ENCODE measurements around the gene HSP90AB1.
A peak's percentile ranks its signal among the peaks of the same experiment; 100 is the strongest.

The HSP90AB1 gene

DNA sequence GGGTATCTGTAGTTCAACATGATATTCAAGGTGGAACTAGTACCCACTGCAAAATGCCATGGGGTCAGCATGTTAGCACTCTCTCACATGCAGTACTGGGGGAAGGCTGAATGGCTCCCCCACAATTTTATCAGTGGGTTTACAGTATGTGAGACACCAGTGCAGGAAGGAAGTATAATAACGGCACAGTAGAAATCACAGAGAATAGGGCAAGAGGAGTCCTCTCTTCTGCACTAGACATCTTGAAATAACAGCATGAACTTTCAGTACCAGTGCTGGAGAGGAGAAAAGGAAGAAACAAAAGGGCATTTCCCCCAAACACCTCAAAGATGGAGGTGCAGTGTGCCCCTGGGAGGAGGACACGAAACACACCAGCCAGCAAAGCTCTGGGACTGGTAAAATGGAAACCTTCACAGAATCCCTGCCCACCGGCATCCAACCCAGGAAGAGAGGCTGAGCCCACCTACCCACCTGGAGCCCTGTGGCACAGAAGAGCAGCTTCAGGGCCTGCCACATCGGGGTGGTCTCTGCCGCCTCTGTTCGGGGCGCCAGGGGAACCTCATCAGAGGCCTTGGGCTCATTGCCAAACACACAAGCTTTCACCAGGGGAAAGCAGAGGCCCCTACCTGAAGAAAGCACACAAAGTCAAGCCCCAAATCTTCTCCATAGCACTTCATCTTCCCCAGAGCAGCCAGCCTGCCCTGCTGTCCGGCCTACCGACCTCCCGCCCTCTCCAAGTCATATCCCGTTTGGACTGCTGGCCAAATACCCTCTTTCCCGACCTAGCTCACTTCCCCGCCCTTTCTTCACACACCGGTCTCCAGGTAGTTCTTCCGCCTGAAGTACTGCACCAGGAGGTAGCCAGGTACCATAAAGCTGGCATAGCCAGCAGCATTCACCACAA lies 9.2 kb downstream of the HSP90AB1 start:
- ATAC-seq = peak; percentile 7

DNA sequence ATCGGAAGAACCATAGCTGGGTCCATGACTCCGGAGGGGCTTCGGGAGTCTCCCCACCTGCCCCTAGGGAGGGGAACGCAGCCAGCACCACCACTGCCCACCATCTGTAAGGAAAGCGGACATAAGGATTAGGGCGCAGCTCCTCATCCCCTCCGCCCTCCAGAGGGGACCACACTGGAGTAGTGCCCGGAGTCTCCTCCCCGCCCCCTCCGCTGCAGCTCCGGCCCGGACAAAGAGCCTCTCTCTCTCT lies 9.8 kb downstream of the HSP90AB1 start:
- ATAC-seq = peak; percentile 6

DNA sequence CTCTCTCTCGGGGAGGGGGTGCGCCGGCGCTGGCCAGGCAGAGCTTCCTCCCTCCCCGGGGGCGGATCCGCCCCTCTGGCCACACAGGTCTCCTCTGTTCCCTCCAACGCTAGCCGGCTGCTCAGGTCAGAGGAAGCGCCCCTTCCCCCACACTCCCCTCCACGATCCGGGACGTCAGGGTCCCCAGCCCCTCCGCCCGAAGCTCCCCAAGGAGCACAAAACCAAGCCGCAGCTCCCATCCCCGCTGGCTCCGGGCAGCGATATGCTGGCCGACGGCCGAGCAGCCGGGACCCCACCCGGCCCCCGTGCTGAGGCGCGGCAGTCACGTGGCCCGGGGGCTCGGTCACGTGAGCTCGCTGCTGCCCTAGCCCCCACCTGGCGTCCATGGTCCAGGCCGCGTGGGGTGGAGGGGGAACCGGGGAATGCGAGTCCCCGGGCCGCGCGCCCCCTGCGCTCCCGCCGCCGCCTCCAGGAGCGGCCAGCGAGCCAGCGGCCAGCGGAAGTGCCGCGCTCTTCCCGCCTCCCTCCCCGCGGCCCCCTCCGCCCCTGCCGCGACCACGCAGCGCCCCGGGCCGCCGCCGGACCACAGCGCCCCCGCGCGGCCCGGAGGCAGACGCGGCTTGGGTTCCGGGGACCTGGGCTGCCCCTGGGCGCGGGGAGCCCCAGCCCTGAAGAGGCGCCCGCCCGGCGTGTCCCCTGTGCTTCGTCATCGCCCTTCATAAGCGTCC lies 10.3 kb downstream of the HSP90AB1 start, which contains the start of gene SLC35B2:
TSS of gene SLC35B2 (minus strand) at position 504 of the 728 bp plus-strand sequence. CDS start at position 386, 118 bp downstream.
- peak; percentile 61 to 66 for ATAC-seq

- no peak for ATAC-seq
Observed at GRCh38 chr6:44257753-44258324, 10.9 kb downstream of the HSP90AB1 start.

GRCh38 chr6:44258325-44258863 lies 11.5 kb downstream of the HSP90AB1 start:
- no peak for ATAC-seq

GRCh38 chr6:44258921-44259320 lies 12.0 kb downstream of the HSP90AB1 start:
- ATAC-seq = no peak

DNA sequence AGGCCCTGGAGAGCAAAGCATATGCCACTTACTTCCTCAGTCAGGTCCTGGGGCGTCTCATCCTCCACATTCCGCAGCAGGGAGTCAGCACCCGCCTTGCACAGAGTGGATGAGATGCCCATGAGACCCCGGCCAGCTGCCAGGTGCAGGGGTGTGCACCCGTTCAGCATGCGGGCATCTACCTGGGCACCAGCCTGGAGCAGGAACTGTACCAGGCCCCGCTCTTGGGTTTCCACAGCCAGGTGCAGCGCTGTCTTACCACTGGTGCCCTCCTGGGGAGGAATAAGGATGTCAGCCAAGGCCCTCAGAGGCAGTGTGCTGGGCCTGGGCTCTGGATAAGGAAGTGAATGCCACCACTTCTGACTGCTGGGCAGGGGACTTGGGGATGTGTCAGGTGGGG lies 13.1 kb downstream of the HSP90AB1 start:
- no peak for ATAC-seq

DNA sequence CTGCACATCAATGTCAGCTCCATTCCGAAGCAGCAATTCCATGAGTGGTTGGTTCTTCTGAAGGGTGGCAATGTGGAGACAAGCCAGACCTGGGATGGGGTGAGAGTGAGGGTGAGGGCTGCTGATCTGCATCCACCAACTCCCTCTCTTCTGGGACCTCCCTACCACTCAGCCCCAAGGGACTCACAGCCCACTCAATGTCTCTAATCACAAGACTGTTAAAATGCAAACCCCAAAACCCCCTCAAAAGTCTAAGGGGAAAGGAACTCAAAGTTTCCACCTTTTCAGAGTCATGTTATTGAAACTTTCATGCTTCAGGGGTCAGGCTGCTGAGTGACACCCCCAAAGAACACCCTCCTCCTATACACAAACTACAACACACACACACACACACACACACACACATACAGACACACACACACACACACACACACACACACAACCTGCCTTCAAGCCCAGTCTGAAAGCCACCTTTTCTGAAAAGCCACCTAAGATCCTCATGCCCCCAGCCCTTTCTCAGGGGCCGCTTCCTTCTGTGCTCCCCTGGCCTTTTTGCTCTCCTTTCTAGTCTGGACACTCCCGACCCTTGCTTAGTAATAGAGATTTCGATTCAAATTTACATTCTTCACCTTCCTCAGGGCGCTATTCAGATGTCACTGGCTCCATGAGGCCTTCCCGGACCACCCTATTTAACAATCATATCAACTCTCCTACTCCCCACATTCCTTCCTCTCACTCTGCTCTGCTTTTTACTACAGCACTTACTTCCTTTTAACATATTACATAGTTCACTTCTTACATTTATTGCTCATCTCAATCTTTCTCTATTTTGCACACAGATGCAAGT lies 13.8 kb downstream of the HSP90AB1 start:
- no peak for ATAC-seq

DNA sequence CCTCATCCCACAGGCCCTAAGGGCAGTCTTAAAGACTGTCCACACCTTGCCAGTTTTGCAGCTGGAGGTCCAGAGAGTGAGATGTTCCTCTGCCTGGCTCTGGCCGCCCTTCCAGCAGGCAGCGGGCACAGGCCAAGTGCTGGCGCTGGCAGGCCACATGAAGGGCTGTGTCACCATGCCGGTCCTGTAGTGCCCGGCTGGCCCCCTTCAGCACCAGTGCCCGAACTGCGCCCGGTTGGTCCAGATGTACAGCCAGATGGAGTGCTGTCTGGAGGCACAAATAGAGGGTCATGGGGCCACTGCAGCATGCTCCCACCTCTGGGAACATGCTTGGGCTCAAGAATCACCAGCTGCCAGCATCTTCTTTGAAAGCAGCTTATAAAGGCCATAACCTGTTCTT lies 14.7 kb downstream of the HSP90AB1 start:
- no peak for ATAC-seq

- ATAC-seq = peak; percentile 0 to 2
Observed at GRCh38 chr6:44262467-44263353, 15.8 kb downstream of the HSP90AB1 start.

DNA sequence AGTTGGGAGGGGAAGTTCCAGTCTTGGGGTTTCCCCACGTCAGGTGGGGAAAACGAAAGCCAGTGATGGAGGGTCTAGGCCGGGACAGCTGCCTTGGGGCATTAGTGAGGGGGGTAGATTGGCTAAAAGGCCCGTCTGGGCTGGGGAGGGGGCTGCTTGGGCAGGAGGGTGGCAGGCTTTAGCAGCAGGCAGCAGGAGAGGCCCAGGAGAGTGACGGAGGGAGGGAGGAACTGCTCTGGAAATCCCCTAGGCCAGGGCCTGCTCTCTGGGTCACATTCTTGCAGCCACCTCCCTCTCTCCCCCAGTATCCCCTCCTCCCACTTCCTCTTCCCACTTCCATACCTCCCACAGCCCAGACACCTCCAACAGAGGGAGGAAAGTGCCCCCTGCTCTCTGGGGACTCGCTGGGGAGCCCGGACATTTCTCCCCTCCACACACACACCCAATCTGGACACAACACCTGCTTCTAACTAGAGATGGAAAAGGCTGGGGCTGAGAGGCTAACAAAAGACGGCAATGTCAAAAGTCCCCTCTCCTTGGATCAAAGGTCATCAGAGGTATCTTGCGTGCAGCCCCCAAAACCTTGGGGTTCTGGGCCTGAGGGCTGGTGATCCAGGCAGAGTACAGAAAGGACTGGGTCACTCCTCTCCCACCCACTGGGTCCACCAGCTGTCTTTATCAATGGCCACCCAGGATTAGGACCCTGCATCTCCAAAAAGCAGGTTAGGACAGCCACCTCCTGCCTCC lies 16.6 kb downstream of the HSP90AB1 start:
- peak; percentile 21 to 26 for ATAC-seq

GRCh38 chr6:44264154-44265006 lies 17.5 kb downstream of the HSP90AB1 start:
- ATAC-seq = peak; percentile 25 to 34

DNA sequence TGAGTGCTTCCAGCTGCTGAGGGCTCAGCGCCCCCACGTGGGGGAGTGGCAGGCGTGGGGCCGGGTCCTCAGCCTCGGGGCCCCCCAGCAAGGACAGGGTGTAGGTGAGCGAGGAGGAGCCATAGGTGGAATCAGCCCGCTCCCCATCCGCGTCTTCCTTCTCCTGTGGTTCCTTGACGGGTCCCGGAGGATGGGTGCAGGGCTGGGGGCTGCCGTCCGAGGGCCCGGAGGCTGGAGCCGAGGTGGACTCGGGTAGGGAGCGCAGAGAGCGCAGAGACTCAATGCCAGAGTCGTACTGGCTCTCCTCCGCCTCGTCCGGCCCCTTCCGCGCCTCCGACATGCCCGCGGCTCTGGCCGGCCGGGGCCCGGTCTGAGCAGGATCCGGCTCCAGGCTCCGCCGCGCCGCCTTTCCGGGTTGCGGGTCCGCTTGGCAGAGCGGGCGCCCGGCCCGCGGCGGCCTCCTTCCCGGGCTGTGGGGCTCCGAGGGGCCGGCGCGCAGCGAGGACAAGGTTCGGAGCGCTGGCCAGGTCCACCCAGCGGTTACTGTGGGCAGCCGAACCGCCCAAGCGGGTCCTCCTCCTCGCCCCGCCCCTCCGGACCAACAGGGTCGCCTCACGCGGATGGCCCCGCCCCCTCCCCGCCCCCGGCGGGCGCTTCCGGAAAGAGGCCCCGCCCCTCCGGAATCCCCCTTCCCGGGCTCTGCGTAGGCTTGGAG lies 18.3 kb downstream of the HSP90AB1 start, which contains the start of gene NFKBIE:
TSS of gene NFKBIE (minus strand) at position 545 of the 715 bp plus-strand sequence. CDS start at position 340, 205 bp downstream.
- peak; percentile 61 to 65 for ATAC-seq

DNA sequence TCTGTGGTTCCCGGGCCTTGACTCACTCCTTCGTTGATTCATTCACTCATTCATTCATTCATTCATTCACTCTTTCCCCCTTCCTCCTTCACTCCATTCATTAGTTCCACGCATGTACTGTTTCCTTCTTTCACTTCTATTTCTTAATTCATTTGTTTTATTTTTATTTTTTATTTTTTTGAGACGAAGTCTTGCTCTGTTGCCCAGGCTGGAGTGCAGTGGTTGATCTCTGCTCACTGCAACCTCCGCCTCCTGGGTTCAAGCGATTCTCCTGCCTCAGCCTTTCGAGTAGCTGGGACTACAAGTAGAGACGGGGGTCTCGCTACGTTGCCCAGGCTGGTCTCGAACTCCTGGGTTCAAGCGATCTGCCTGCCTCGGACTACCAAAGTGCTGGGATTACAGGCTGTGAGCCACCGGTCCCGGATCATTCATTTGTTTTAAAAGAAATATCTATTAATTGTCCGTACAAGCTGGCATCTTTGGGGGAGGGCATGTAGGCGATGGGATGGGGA lies 18.9 kb downstream of the HSP90AB1 start:
- no peak for ATAC-seq

DNA sequence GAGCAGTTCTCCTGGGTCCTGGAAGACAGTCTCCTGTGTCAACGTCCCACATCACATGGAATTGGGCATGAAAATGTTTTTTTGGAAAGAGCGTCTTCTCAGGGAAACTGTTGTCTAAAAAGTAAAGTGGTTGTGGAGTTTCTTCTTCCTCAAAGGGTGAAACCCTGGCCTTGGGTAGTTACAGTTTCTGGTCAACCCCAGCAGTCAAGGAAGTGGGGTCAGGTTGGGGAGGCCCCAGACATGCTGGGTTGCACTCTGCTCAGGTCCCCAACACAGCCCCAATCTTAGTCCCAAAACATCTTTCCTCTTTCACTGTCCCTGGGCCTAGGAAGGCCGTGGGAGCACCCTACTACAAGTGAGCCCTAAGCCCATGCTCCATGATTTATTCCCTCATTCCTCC lies 19.4 kb downstream of the HSP90AB1 start:
- ATAC-seq = no peak

DNA sequence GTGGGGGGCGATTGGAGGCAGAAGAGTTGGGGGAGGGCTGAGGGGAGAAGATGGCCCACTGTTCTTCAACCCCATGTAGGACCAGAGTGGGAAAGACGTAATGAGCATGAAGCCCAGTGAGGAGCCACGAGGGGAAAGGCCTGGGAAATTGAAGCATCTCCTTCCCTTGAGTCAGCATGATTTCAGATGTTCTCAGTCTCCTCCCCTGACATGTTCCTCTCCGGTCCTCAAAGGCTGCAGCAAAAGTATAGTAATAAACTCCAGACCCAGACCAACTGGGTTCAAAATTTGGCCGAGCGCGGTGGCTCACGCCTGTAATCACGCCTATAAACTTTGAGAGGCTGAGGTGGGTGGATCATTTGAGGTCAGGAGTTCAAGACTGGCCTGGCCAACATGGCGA lies 20.4 kb downstream of the HSP90AB1 start:
- ATAC-seq = no peak

- no peak for ATAC-seq
Observed at GRCh38 chr6:44268095-44268628, 21.3 kb downstream of the HSP90AB1 start.

Data from activated CD4-positive, CD25-positive, alpha-beta regulatory T cell treated with anti-CD3 and anti-CD28 coated beads, Interleukin-2, amount 50 U/mL, for 24 hours (primary cell).